Gastrocnemius medialis (tissue), 4 donors: ENCODE results near the gene AFF3. TPM values are rescaled to one million over a fixed set of nuclear protein-coding genes. Genes with fewer than 3 reads are reported as not detected.

Experiments
- ATAC-seq, 2 donors: fragments of 150-250 bp; one replicate each; pipeline ENCODE4 v1.9.1; 2016
- DNase-seq, 2 donors: peaks; one replicate each; pipeline ENCODE4 v3.0.0-alpha.2; 2019
- H3K27ac ChIP-seq, 4 donors: fragments of 200-600 bp; sonication (generic); 1 replicate in 1 of 4; 2 replicates in 3 of 4; pipeline ENCODE4 v1.5.1; 2016 to 2018; ENCODE audit warnings: mild to moderate bottlenecking in 2 of 4, moderate library complexity in 1 of 4
- H3K27me3 ChIP-seq, 3 donors: fragments of 200-600 bp; sonication (generic) in 2 of 3; 1 replicate in 1 of 3; 2 replicates in 2 of 3; pipeline versions ENCODE4 v1.5.1 to v1.6.0; 2016 to 2019; ENCODE audit warnings: mild to moderate bottlenecking in 1 of 3, moderate library complexity in 1 of 3
- H3K36me3 ChIP-seq, 2 donors: fragments of 200-600 bp; sonication (generic) in 1 of 2; one replicate each; pipeline ENCODE4 v1.5.1; 2017 to 2018
- H3K4me1 ChIP-seq, 2 donors: fragments of 200-600 bp; sonication (generic) in 1 of 2; one replicate each; pipeline ENCODE4 v1.5.1; 2016 to 2017; ENCODE audit warnings: mild to moderate bottlenecking in 2 of 2
- H3K4me3 ChIP-seq, 4 donors: fragments of 200-600 bp; sonication (generic) in 3 of 4; 1 replicate in 1 of 4; 2 replicates in 3 of 4; pipeline ENCODE4 v1.5.1; 2016 to 2019; ENCODE audit warnings: mild to moderate bottlenecking in 2 of 4
- H3K9me3 ChIP-seq, 3 donors: fragments of 200-600 bp; sonication (generic) in 2 of 3; 1 replicate in 1 of 3; 2 replicates in 2 of 3; pipeline ENCODE4 v1.5.1; 2016 to 2019
- POLR2A ChIP-seq, 2 donors: fragments of 450-650 bp; IDR thresholded peaks; one replicate each; pipeline ENCODE4 v1.6.1; 2017; ENCODE audit warnings: antibody characterized with exemption in 2 of 2, mild to moderate bottlenecking in 2 of 2, moderate library complexity in 2 of 2
- in situ Hi-C, 4 donors: fragments of 200-750 bp; cut with MboI; loops; one replicate each; pipeline versions ENCODE4 v1.15.0 to v1.8.0; 2017; ENCODE audit warnings: low sequenced_read_pairs in 4 of 4
- intact Hi-C: fragments of 100-400 bp; cut with DNase I; formaldehyde crosslinking; loops from one replicate; pipeline ENCODE4 v1.15.1; 2023; ENCODE audit warnings: low total_unique reads
- total RNA-seq, 4 donors: library from RNA; depleted of rRNA; stranded (reverse); fragments of >200 nt; gene quantifications; one replicate each; pipeline versions ENCODE4 v1.1.0 to v1.2.3, GENCODE V29; 2016
- TF ChIP-seq, protein P1 (sequence below), 5 experiments: fragments of 450-650 bp in 3 of 5; fragments of 200-600 bp in 2 of 5; sonication (generic) in 2 of 5; IDR thresholded peaks in 4 of 5; conservative IDR thresholded peaks in 1 of 5; 1 replicate in 4 of 5; 2 replicates in 1 of 5; pipeline ENCODE4 v1.5.1; 2016 to 2019; ENCODE audit warnings: antibody characterized with exemption in 5 of 5, mild to moderate bottlenecking in 3 of 5, moderate library complexity in 3 of 5

The AFF3 gene
- total RNA-seq, 4 donors from 2014 or later: 0.22 to 0.55 (median 0.47) TPM

DNA sequence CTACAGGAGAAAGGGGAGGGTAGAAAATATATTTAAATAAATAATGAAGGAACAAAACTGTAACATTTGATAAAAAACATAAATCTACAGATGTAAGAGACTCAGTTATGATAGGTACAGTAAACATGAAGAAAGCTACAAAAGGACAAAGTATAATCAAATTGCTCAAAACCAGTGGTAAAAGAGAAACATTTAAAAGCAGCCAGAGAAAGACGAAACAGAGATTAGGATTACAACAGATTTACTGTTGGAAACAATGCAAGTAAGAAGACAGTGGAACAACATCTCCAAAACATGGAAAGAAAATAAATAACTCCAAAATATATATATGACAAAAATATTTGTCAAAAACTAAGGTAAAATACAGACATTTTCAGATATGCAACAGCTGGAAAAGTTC is 344.9 kb downstream of the AFF3 start:
- H3K4me1 ChIP-seq: no peaks in the 10 kb centered on the region
- H3K9me3 ChIP-seq: no peaks in the 10 kb centered on the region
- no peaks in the 10 kb centered on the region for H3K27me3 ChIP-seq
- ATAC-seq (no peak), DNase-seq (no peak)
- H3K4me3 ChIP-seq: no peak overlapping the region
- no peaks in the 10 kb centered on the region for H3K36me3 ChIP-seq
- intact Hi-C loops: no loop called here
- TF ChIP-seq, protein P1, sequence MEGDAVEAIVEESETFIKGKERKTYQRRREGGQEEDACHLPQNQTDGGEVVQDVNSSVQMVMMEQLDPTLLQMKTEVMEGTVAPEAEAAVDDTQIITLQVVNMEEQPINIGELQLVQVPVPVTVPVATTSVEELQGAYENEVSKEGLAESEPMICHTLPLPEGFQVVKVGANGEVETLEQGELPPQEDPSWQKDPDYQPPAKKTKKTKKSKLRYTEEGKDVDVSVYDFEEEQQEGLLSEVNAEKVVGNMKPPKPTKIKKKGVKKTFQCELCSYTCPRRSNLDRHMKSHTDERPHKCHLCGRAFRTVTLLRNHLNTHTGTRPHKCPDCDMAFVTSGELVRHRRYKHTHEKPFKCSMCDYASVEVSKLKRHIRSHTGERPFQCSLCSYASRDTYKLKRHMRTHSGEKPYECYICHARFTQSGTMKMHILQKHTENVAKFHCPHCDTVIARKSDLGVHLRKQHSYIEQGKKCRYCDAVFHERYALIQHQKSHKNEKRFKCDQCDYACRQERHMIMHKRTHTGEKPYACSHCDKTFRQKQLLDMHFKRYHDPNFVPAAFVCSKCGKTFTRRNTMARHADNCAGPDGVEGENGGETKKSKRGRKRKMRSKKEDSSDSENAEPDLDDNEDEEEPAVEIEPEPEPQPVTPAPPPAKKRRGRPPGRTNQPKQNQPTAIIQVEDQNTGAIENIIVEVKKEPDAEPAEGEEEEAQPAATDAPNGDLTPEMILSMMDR (IDR thresholded peaks at IDR 0.05 in 4 of 5, conservative IDR thresholded peaks at IDR 0.05 in 1 of 5): no peak
- TF ChIP-seq POLR2A (IDR thresholded peaks at IDR 0.05): no peak
- H3K27ac ChIP-seq: no peak overlapping the region
- in situ Hi-C loops: no loop called here

DNA sequence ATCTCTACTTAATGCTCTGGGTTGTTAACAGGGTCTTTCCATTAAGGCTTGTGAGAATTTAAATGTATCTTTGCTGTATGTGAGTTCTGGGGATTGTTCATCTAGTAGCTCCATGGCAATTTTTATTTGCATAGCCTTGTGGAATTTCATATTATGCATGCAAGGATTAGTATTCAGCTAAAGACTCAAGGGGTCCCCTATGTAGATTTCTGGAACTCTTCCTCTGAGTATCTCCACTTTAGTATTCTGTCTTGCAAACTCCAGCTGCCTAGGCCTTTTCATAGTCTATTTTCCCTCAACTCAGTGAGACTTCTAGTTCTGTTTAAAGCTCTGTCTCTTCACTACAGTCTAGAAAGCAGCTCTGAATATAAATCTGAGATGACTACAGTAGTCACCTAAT is 348.0 kb downstream of the AFF3 start:
- ATAC-seq (no peak), DNase-seq (no peak)
- Histone ChIP-seq H3K4me3 (no peak overlapping the region), H3K27ac (no peak overlapping the region), H3K9me3 (no peaks in the 10 kb centered on the region), H3K4me1 (no peaks in the 10 kb centered on the region), H3K36me3 (no peaks in the 10 kb centered on the region), H3K27me3 (no peaks in the 10 kb centered on the region)
- TF ChIP-seq, protein P1 (IDR thresholded peaks at IDR 0.05 in 4 of 5, conservative IDR thresholded peaks at IDR 0.05 in 1 of 5): no peak
- no peak for TF ChIP-seq POLR2A (IDR thresholded peaks at IDR 0.05)
- intact Hi-C loops (no loop called here), in situ Hi-C loops (no loop called here)

DNA sequence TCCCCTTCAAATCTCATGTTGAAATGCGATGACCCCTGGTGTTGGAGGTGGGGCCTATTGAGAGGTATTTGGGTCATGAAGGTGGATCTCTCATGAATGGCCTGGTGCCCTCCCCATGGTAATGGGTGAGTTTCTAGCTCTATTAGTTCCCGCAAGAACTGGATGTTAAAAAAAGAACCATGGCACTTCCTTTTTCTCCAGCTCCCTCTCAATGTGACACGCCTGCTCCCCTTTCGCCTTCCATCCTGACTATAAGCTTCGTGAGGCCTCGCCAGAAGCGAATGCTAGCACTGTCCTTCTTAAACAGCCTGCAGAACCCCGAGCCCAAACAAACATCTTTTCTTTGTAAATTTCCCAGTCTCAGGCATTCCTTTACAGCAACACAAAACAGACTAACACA is 349.4 kb downstream of the AFF3 start:
- no peak for TF ChIP-seq POLR2A (IDR thresholded peaks at IDR 0.05)
- TF ChIP-seq, protein P1 (IDR thresholded peaks at IDR 0.05 in 4 of 5, conservative IDR thresholded peaks at IDR 0.05 in 1 of 5): no peak
- in situ Hi-C loops (no loop called here), intact Hi-C loops (no loop called here)
- Histone ChIP-seq H3K4me3 (no peak overlapping the region), H3K9me3 (no peaks in the 10 kb centered on the region), H3K27ac (no peak overlapping the region), H3K36me3 (no peaks in the 10 kb centered on the region), H3K27me3 (no peaks in the 10 kb centered on the region), H3K4me1 (no peaks in the 10 kb centered on the region)
- DNase-seq: no peak
- no peak for ATAC-seq

DNA sequence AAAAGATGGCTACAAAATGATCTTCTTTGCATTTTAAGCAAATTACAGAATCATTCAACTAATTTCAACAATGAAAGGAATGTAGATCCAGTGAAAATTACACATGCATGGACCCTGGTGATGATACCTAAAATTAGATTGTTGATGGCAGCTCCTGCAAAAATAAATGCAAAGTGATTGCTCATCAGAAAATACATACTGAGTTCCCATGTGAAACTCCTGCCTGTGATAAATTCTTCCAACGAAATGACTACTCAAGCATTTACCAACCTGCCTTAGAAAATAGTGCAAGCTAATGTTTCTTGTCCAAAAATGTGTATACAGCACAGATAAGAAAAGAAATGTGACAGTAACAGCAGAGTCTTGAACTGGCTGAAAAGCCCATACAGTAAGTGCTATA is 352.5 kb downstream of the AFF3 start:
- ATAC-seq (no peak), DNase-seq (no peak)
- Histone ChIP-seq H3K27me3 (no peaks in the 10 kb centered on the region), H3K36me3 (no peaks in the 10 kb centered on the region), H3K9me3 (no peaks in the 10 kb centered on the region), H3K27ac (no peak overlapping the region), H3K4me3 (no peak overlapping the region), H3K4me1 (no peaks in the 10 kb centered on the region)
- intact Hi-C loops (no loop called here), in situ Hi-C loops (no loop called here)
- no peak for TF ChIP-seq POLR2A (IDR thresholded peaks at IDR 0.05)
- TF ChIP-seq, protein P1 (IDR thresholded peaks at IDR 0.05 in 4 of 5, conservative IDR thresholded peaks at IDR 0.05 in 1 of 5): no peak

DNA sequence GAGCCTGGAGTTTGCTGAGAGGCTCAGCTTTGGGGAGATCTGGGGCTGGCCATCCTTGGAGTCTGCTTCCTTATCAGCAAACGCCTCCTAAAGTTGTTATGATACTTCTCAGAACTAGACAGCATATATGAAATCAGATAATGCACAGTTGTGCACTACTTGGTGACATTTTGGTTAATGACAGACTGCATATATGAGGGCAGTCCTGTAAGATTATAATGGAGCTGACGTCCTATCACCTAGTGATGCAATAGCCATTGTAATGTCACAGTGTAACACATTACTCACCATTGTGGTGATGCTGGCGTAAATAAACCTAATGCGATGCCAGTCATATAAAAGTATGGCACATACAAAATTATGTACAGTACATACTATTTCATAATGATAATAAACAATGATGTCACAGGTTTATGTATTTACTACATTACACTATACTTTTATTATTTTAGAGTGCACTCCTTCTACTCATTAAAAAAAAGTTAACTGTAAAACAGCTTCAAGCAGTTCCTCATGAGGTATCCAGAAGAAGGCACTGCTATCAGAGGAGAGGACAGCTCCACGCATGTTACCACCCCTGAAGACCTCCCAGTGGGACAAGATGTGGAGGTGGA is 354.5 kb downstream of the AFF3 start:
- intact Hi-C loops: no loop called here
- no peaks in the 10 kb centered on the region for H3K27me3 ChIP-seq
- ATAC-seq (no peak), DNase-seq (no peak)
- TF ChIP-seq, protein P1 (IDR thresholded peaks at IDR 0.05 in 4 of 5, conservative IDR thresholded peaks at IDR 0.05 in 1 of 5): no peak
- TF ChIP-seq POLR2A (IDR thresholded peaks at IDR 0.05): no peak
- no peak overlapping the region for H3K4me3 ChIP-seq
- no peak overlapping the region for H3K27ac ChIP-seq
- no peaks in the 10 kb centered on the region for H3K36me3 ChIP-seq
- in situ Hi-C loops: no loop called here
- no peaks in the 10 kb centered on the region for H3K4me1 ChIP-seq
- H3K9me3 ChIP-seq: no peaks in the 10 kb centered on the region
